ENCODE data around the gene KLHDC7B.

KLHDC7B gene

GRCh38 chr22:50587407-50587806, 41.7 kb downstream of the KLHDC7B start:
- DNase-seq (ENCODE audit: low read depth in 2 of 2): no peak

GRCh38 chr22:50595189-50595588, 49.5 kb downstream of the KLHDC7B start:
- DNase-seq (ENCODE audit: low read depth in 2 of 2): no peak

GRCh38 chr22:50597097-50597496, 51.4 kb downstream of the KLHDC7B start:
- DNase-seq (ENCODE audit: low read depth in 2 of 2): no peak

- no peak for DNase-seq (ENCODE audit: low read depth in 2 of 2)
Observed at GRCh38 chr22:50599816-50600455, 54.2 kb downstream of the KLHDC7B start.

- no peak for DNase-seq (ENCODE audit: low read depth in 2 of 2)
Observed at GRCh38 chr22:50600538-50600937, 54.8 kb downstream of the KLHDC7B start, which contains the start of gene MAPK8IP2. Gene MAPK8IP2 (plus strand): TSS chr22:50600793. CDS start chr22:50600819, 26 bp downstream.

Data from fibroblast of skin of left biceps (primary cell).